SK-N-SH (cell line): ENCODE results near the gene COMMD3. TPM values are rescaled to one million over a fixed set of nuclear protein-coding genes. Genes with fewer than 3 reads are reported as not detected.

Experiments
- CTCF ChIA-PET: fragments of 300-600, 350-600 bp; formaldehyde crosslinking; extraction: SDS; loops from one replicate; lab custom pipeline; 2021; lab: Yijun Ruan, JAX
- POLR2A ChIA-PET: fragments of 350-600 bp; sonication (Branson Sonifier 250); formaldehyde crosslinking; extraction: SDS; loops from one replicate; lab custom pipeline; 2020; ENCODE audit warnings: antibody characterized with exemption, inconsistent platforms; lab: Yijun Ruan, JAX
- DNase-seq: peaks from one replicate; pipeline ENCODE4 v3.0.0; 2012
- H2AFZ ChIP-seq: fragments of 200-600 bp; sonication (generic); 2 replicates; pipeline ENCODE4 v1.8.1; 2016; ENCODE audit warnings: antibody characterized with exemption, mild to moderate bottlenecking, low read depth
- H3F3A ChIP-seq: fragments of 200-600 bp; sonication (generic); replicated peaks from 2 replicates; pipeline ENCODE3; 2016; ENCODE audit warnings: antibody characterized with exemption, mild to moderate bottlenecking; ENCODE audit not compliant: insufficient read depth
- H3K27ac ChIP-seq, 2 experiments: fragments of 200-500 bp in 1 of 2; fragments of 200-600 bp in 1 of 2; sonication (Bioruptor generic) in 1 of 2; sonication (generic), shearing (Covaris generic) in 1 of 2; 2 replicates each; pipeline versions ENCODE4 v1.5.1 to v1.6.1; 2014 to 2016; ENCODE audit warnings: low read depth in 2 of 2, inconsistent platforms in 1 of 2, low read length in 1 of 2, mild to moderate bottlenecking in 1 of 2, mixed read lengths in 1 of 2
- H3K27me3 ChIP-seq: fragments of 200-600 bp; sonication (generic), shearing (Covaris generic); 2 replicates; pipeline ENCODE4 v1.6.1; 2016; ENCODE audit warnings: mixed run types; ENCODE audit not compliant: insufficient read depth
- H3K36me3 ChIP-seq, 2 experiments: fragments of 200-500 bp in 1 of 2; fragments of 200-600 bp in 1 of 2; sonication (Bioruptor generic) in 1 of 2; sonication (generic) in 1 of 2; replicated peaks in 1 of 2; 2 replicates each; pipeline versions ENCODE3 to v1.5.1; 2014 to 2016; ENCODE audit warnings: low read length in 1 of 2, mild to moderate bottlenecking in 1 of 2; ENCODE audit not compliant: insufficient read depth in 2 of 2, control insufficient read depth in 1 of 2
- H3K4me1 ChIP-seq, 2 experiments: fragments of 200-500 bp in 1 of 2; fragments of 200-600 bp in 1 of 2; sonication (Bioruptor generic) in 1 of 2; sonication (generic), shearing (Covaris generic) in 1 of 2; 2 replicates each; pipeline versions ENCODE4 v1.5.1 to v1.6.1; 2014 to 2016; ENCODE audit warnings: low read depth in 1 of 2, low read length in 1 of 2, mixed run types in 1 of 2; ENCODE audit not compliant: insufficient read depth in 2 of 2, control insufficient read depth in 1 of 2
- H3K4me2 ChIP-seq: fragments of 200-600 bp; sonication (generic), shearing (Covaris generic); 2 replicates; pipeline ENCODE4 v1.6.1; 2017; ENCODE audit warnings: mixed run types
- H3K4me3 ChIP-seq, 2 experiments: fragments of 200-500 bp in 1 of 2; fragments of 200-600 bp in 1 of 2; sonication (Bioruptor generic) in 1 of 2; sonication (generic), shearing (Covaris generic) in 1 of 2; 2 replicates each; pipeline versions ENCODE4 v1.5.1 to v1.8.1; 2014 to 2016; ENCODE audit warnings: low read depth in 2 of 2, inconsistent platforms in 1 of 2, low read length in 1 of 2, mild to moderate bottlenecking in 1 of 2, mixed read lengths in 1 of 2, moderate library complexity in 1 of 2
- H3K79me2 ChIP-seq: fragments of 200-600 bp; sonication (generic); 2 replicates; pipeline ENCODE4 v1.8.1; 2017; ENCODE audit warnings: mild to moderate bottlenecking; ENCODE audit not compliant: insufficient read depth
- H3K9ac ChIP-seq: fragments of 200-600 bp; sonication (generic); 2 replicates; pipeline ENCODE4 v1.6.1; 2017; ENCODE audit warnings: mixed run types
- H3K9me2 ChIP-seq: fragments of 200-600 bp; sonication (generic); 2 replicates; pipeline ENCODE4 v1.6.1; 2017; ENCODE audit warnings: mixed run types
- H3K9me3 ChIP-seq: fragments of 200-600 bp; sonication (generic); 2 replicates; pipeline ENCODE4 v1.6.1; 2017; ENCODE audit warnings: mixed run types, mild to moderate bottlenecking, moderate library complexity
- H4K20me1 ChIP-seq: fragments of 200-600 bp; sonication (generic); 2 replicates; pipeline ENCODE4 v1.6.1; 2017; ENCODE audit warnings: mild to moderate bottlenecking, mixed run types; ENCODE audit not compliant: insufficient read depth
- EZH2phosphoT487 ChIP-seq: fragments of 200-600 bp; sonication (generic); IDR thresholded peaks from 2 replicates; pipeline ENCODE4 v1.6.1; 2017; ENCODE audit warnings: low read depth, mixed run types, mild to moderate bottlenecking, antibody characterized with exemption, moderate library complexity, borderline replicate concordance
- GABPA ChIP-seq: IDR thresholded peaks from 2 replicates; pipeline ENCODE4 v1.4.0; 2012; ENCODE audit warnings: low read depth, mild to moderate bottlenecking
- JUND ChIP-seq: IDR thresholded peaks from 2 replicates; pipeline ENCODE4 v1.4.0; 2012
- MAX ChIP-seq: IDR thresholded peaks from 2 replicates; pipeline ENCODE4 v1.4.0; 2012; ENCODE audit warnings: low read depth
- MXI1 ChIP-seq: IDR thresholded peaks from 2 replicates; pipeline ENCODE4 v1.6.1; 2012; ENCODE audit warnings: mild to moderate bottlenecking, low read depth, low read length, improper control_type of control experiment
- NFIC ChIP-seq: IDR thresholded peaks from 2 replicates; pipeline ENCODE4 v1.4.0; 2012; ENCODE audit warnings: borderline replicate concordance
- PBX3 ChIP-seq: IDR thresholded peaks from 2 replicates; pipeline ENCODE4; 2012
- RAD21 ChIP-seq: IDR thresholded peaks from 2 replicates; pipeline ENCODE4 v1.6.1; 2012; ENCODE audit warnings: mild to moderate bottlenecking, low read length
- REST ChIP-seq: IDR thresholded peaks from 2 replicates; pipeline ENCODE4 v1.6.1; 2012; ENCODE audit warnings: mild to moderate bottlenecking, low read depth, low read length, moderate library complexity
- SIN3A ChIP-seq: IDR thresholded peaks from 2 replicates; pipeline ENCODE4 v1.6.1; 2012; ENCODE audit warnings: low read depth, mild to moderate bottlenecking, low read length, moderate library complexity, borderline replicate concordance
- TAF1 ChIP-seq: IDR thresholded peaks from 2 replicates; pipeline ENCODE4 v1.6.1; 2012; ENCODE audit warnings: low read depth, mild to moderate bottlenecking, low read length, moderate library complexity, borderline replicate concordance
- YY1 ChIP-seq: IDR thresholded peaks from 2 replicates; pipeline ENCODE4 v1.4.0; 2012; ENCODE audit warnings: low read depth, mild to moderate bottlenecking
- WGBS: methylation state at CpG from one replicate; pipeline ENCODE4 v1.1.6; 2017; ENCODE audit warnings: low lambda C conversion rate; 5-methylcytosine and 5-hydroxymethylcytosine counted together
- polyA plus RNA-seq, 3 experiments: library from polyadenylated mRNA; depleted of rRNA; stranded (reverse); fragments of >200 nt; gene quantifications; 2 replicates each; pipeline ENCODE4 v1.2.3, GENCODE V29; 2012

Gene COMMD3
- polyA plus RNA-seq, 1 of the 3 experiments (the other 2 are of a cell fraction) = 26.9 TPM

GRCh38 chr10:22344781-22345300 lies 28.7 kb downstream of the COMMD3 start:
- Histone ChIP-seq H2AFZ (peak overlapping the region; percentile 75; the same call in 1 of the 2 replicates), H3K9me2 (no peaks in the 10 kb centered on the region), H3F3A (no peaks in the 10 kb centered on the region), H3K9ac (no peak overlapping the region), H3K9me3 (no peaks in the 10 kb centered on the region), H4K20me1 (no peaks in the 10 kb centered on the region), H3K79me2 (no peaks in the 10 kb centered on the region), H3K4me1 (peaks cover 0 to 12% of the 10 kb centered on the region in 2 experiments; a peak in 2 of 4 replicates), H3K4me2 (peak overlapping the region; percentile 54; the same call in 1 of the 2 replicates), H3K4me3 (peak overlapping the region; percentile 43 to 51), H3K27me3 (peaks cover 33% of the 10 kb centered on the region), H3K36me3 (no peaks in the 10 kb centered on the region), H3K27ac (no peak overlapping the region)
- no peak for TF ChIP-seq TAF1
- no peak for TF ChIP-seq REST
- TF ChIP-seq NFIC = no peak
- no peak for TF ChIP-seq PBX3
- peak; percentile 74; the same call in 1 of the 2 replicates for TF ChIP-seq EZH2phosphoT487
- TF ChIP-seq MXI1 = no peak
- TF ChIP-seq SIN3A = no peak
- POLR2A ChIA-PET = interaction anchor here (0.9 kb wide), 1 partner anchor 29 kb away, joined by 3 read pairs; the partner anchor contains the start of gene COMMD3
- WGBS = 22% methylated on average over 18 of the region's 26 CpGs
- CTCF ChIA-PET = interaction anchor here (0.6 to 1.7 kb wide), 3 partner anchors 10 to 624 kb away, joined by 3 to 4 read pairs (median 3); partner anchors contain the start of gene COMMD3
- no peak for DNase-seq

- Histone ChIP-seq H3K9ac (no peak within 1 kb of the TSS), H3K36me3 (no peaks in the 10 kb centered on the region), H3K4me2 (peak within 1 kb of the TSS; percentile 54; the same call in 1 of the 2 replicates), H4K20me1 (no peaks in the 10 kb centered on the region), H3K27me3 (peaks cover 33% of the 10 kb centered on the region), H3K4me1 (peaks cover 0 to 11% of the 10 kb centered on the region in 2 experiments; a peak in 1 of 4 replicates), H3K9me3 (no peaks in the 10 kb centered on the region), H3K27ac (no peak within 1 kb of the TSS), H3K9me2 (no peaks in the 10 kb centered on the region), H3K4me3 (peak within 1 kb of the TSS; percentile 43 to 51), H3K79me2 (no peaks in the 10 kb centered on the region), H3F3A (no peaks in the 10 kb centered on the region), H2AFZ (peak within 1 kb of the TSS; percentile 75)
- peak; percentile 84 for DNase-seq
- WGBS = 11% methylated on average over 19 of the region's 83 CpGs
- ChIA-PET POLR2A (interaction anchor here (0.7 to 0.9 kb wide), 2 partner anchors 23 to 30 kb away, joined by 3 read pairs; partner anchors contain the start of gene COMMD3), CTCF (interaction anchor here (0.6 to 1.7 kb wide), 3 partner anchors 9 to 1222 kb away, joined by 3 read pairs; no protein-coding TSS in a partner anchor)
- TF ChIP-seq YY1 (no peak), MXI1 (0 out of 2 replicates have a peak, but pooled peaks have one; percentile 19), MAX (0 out of 2 replicates have a peak, but pooled peaks have one; percentile 68), GABPA (peak; percentile 71), JUND (no peak), NFIC (no peak), RAD21 (0 out of 2 replicates have a peak, but pooled peaks have one; percentile 2)
Observed at GRCh38 chr10:22345301-22346095, 29.3 kb downstream of the COMMD3 start, which contains the start of gene SPAG6. SPAG6 (plus strand) TSS chr10:22345496; CDS start chr10:22345612, 116 bp downstream.
